IMR-90 (cell line): ENCODE measurements around the gene VAT1L. TPM values are rescaled to one million over a fixed set of nuclear protein-coding genes. Genes with fewer than 3 reads are reported as not detected.

Experiments used
- ATAC-seq: fragments of 200-7000 bp; cut with Tn5 transposase; 2 replicates; pipeline ENCODE4 v1.9.1; 2020; ENCODE audit warnings: low read depth, mild to moderate bottlenecking, moderate library complexity
- BruUV-seq: library from RNA; stranded (reverse); fragments of 400-500 nt; replicated peaks from 2 replicates; lab custom pipeline; 2021; lab: Mats Ljungman, UMichigan
- CTCF ChIA-PET: fragments of 300-600 bp; formaldehyde crosslinking; extraction: SDS; loops from one replicate; lab custom pipeline; 2021; ENCODE audit warnings: antibody characterized with exemption; lab: Yijun Ruan, JAX
- POLR2A ChIA-PET: fragments of 300-600 bp; sonication (Branson Sonifier 250); formaldehyde crosslinking; loops from one replicate; lab custom pipeline; 2022; ENCODE audit warnings: antibody characterized with exemption; ENCODE audit not compliant: unreplicated experiment; lab: Charles Lee
- DNase-seq: peaks from one replicate; pipeline ENCODE4 v3.0.0; 2013
- H2AFZ ChIP-seq: replicated peaks from 2 replicates; pipeline ENCODE3; 2013; ENCODE audit warnings: low read length, mild to moderate bottlenecking; ENCODE audit not compliant: poor library complexity
- H2AK5ac ChIP-seq: 2 replicates; pipeline ENCODE4 v1.6.1; 2013; ENCODE audit warnings: low read depth, low read length, inconsistent platforms
- H2AK9ac ChIP-seq: replicated peaks from 2 replicates; pipeline ENCODE3; 2013; ENCODE audit warnings: mild to moderate bottlenecking, low read depth, low read length, moderate library complexity; ENCODE audit not compliant: poor library complexity
- H2BK120ac ChIP-seq: 2 replicates; pipeline ENCODE4 v1.6.1; 2013; ENCODE audit warnings: low read depth, low read length, inconsistent platforms
- H2BK15ac ChIP-seq: 3 replicates; pipeline ENCODE4 v1.6.1; 2013; ENCODE audit warnings: low read depth, low read length, inconsistent platforms
- H2BK20ac ChIP-seq: 2 replicates; pipeline ENCODE4 v1.6.1; 2013; ENCODE audit warnings: low read depth, mild to moderate bottlenecking, inconsistent platforms, low read length, moderate library complexity
- H2BK5ac ChIP-seq: 2 replicates; pipeline ENCODE4 v1.6.1; 2013; ENCODE audit warnings: mild to moderate bottlenecking, low read depth, low read length, inconsistent platforms; ENCODE audit not compliant: poor library complexity, severe bottlenecking
- H3K14ac ChIP-seq: replicated peaks from 2 replicates; pipeline ENCODE4 v1.6.1; 2013; ENCODE audit warnings: low read depth, low read length, inconsistent platforms
- H3K18ac ChIP-seq: 2 replicates; pipeline ENCODE4 v1.6.1; 2013; ENCODE audit warnings: low read depth, low read length, control low read depth
- H3K23ac ChIP-seq: 2 replicates; pipeline ENCODE4 v1.6.1; 2013; ENCODE audit warnings: low read depth, low read length, inconsistent platforms
- H3K27ac ChIP-seq: 2 replicates; pipeline ENCODE4 v1.5.1; 2013; ENCODE audit warnings: mild to moderate bottlenecking, control low read depth, low read length; ENCODE audit not compliant: insufficient read depth
- H3K27me3 ChIP-seq: 2 replicates; pipeline ENCODE4 v1.6.1; 2013; ENCODE audit warnings: low read length; ENCODE audit not compliant: control insufficient read depth, insufficient read depth
- H3K36me3 ChIP-seq: 2 replicates; pipeline ENCODE4 v1.6.1; 2013; ENCODE audit warnings: low read length, mixed read lengths; ENCODE audit not compliant: control insufficient read depth, insufficient read depth
- H3K4ac ChIP-seq: 2 replicates; pipeline ENCODE4 v1.6.1; 2013; ENCODE audit warnings: low read depth, low read length, inconsistent platforms
- H3K4me1 ChIP-seq: 2 replicates; pipeline ENCODE4 v1.6.1; 2013; ENCODE audit warnings: low read length, mixed read lengths; ENCODE audit not compliant: control insufficient read depth, insufficient read depth
- H3K4me2 ChIP-seq: 2 replicates; pipeline ENCODE4 v1.6.1; 2013; ENCODE audit warnings: low read depth, mild to moderate bottlenecking, control low read depth, low read length, moderate library complexity
- H3K4me3 ChIP-seq: 2 replicates; pipeline ENCODE4 v1.5.1; 2013; ENCODE audit warnings: low read depth, mild to moderate bottlenecking, control low read depth, low read length, moderate library complexity; ENCODE audit not compliant: insufficient read depth
- H3K56ac ChIP-seq: 2 replicates; pipeline ENCODE4 v1.6.1; 2013; ENCODE audit warnings: low read length, inconsistent platforms; ENCODE audit not compliant: insufficient read depth; ENCODE audit errors: extremely low read depth
- H3K79me1 ChIP-seq, 2 experiments: 2 replicates each; pipeline ENCODE4 v1.6.1; 2013; ENCODE audit warnings: low read length in 2 of 2, inconsistent platforms in 1 of 2, low read depth in 1 of 2
- H3K9ac ChIP-seq: 2 replicates; pipeline ENCODE4 v1.6.1; 2013; ENCODE audit warnings: low read depth, low read length, control low read depth
- H3K9me1 ChIP-seq: 2 replicates; pipeline ENCODE4 v1.6.1; 2013; ENCODE audit warnings: low read length, inconsistent platforms; ENCODE audit not compliant: insufficient read depth
- H3K9me3 ChIP-seq: 2 replicates; pipeline ENCODE4 v1.6.1; 2013; ENCODE audit warnings: low read length; ENCODE audit not compliant: control insufficient read depth, insufficient read depth
- H4K20me1 ChIP-seq: 2 replicates; pipeline ENCODE4 v1.6.1; 2013; ENCODE audit warnings: low read length, inconsistent platforms; ENCODE audit not compliant: insufficient read depth
- H4K5ac ChIP-seq: 2 replicates; pipeline ENCODE4 v1.6.1; 2013; ENCODE audit warnings: mild to moderate bottlenecking, low read depth, low read length, control low read depth
- H4K8ac ChIP-seq, 2 experiments: 2 replicates each; pipeline ENCODE4 v1.6.1; 2013; ENCODE audit warnings: low read depth in 2 of 2, low read length in 2 of 2, control low read depth in 1 of 2, inconsistent platforms in 1 of 2
- H4K91ac ChIP-seq: 2 replicates; pipeline ENCODE4 v1.6.1; 2013; ENCODE audit warnings: low read depth, low read length, inconsistent platforms; ENCODE audit not compliant: insufficient read depth
- USF2 ChIP-seq: fragments of 150-350 bp; IDR thresholded peaks from 2 replicates; pipeline ENCODE4 v1.6.1; 2017; ENCODE audit warnings: mild to moderate bottlenecking, antibody characterized with exemption, low read length, low read depth
- WGBS, 2 experiments: methylation state at CpG; one replicate each; pipeline versions ENCODE4 v1.1.5 to v1.1.7; 2013; ENCODE audit warnings: missing lambda C conversion rate in 2 of 2; ENCODE audit not compliant: insufficient read length in 1 of 2; ENCODE audit errors: extremely low coverage in 2 of 2; 5-methylcytosine and 5-hydroxymethylcytosine counted together
- dilution Hi-C: fragments of 300-500 bp; cut with HindIII; formaldehyde crosslinking; loops from one replicate; pipeline ENCODE4 v1.14.3; 2018; ENCODE audit warnings: low sequenced_read_pairs; ENCODE audit not compliant: unreplicated experiment
- in situ Hi-C: fragments of 300-500 bp; cut with MboI; formaldehyde crosslinking; loops from 3 replicates; pipeline ENCODE4 v1.14.3; 2019; ENCODE audit warnings: low sequenced_read_pairs, inconsistent platforms, mixed read lengths
- intact Hi-C: fragments of 100-400 bp; cut with micrococcal nuclease; formaldehyde crosslinking; loops from 2 replicates; pipeline ENCODE4 v1.10.0; 2022
- polyA plus RNA-seq, 3 experiments: library from polyadenylated mRNA; depleted of rRNA; stranded (reverse); fragments of >200 nt; gene quantifications; 2 replicates each; pipeline ENCODE4 v1.2.3, GENCODE V29; 2012; ENCODE audit warnings: low replicate concordance in 1 of 3
- total RNA-seq: library from RNA; depleted of rRNA; stranded (reverse); fragments of >200 nt; gene quantifications from 2 replicates; pipeline ENCODE4 v1.2.3, GENCODE V29; 2012

The VAT1L gene
- total and polyA plus RNA-seq, 2 of the 4 experiments (the other 2 are of a cell fraction): 15.4 to 18.5 TPM

GRCh38 chr16:77748421-77749005, 39.9 kb upstream of the VAT1L start:
- no peak overlapping the region for H4K8ac ChIP-seq
- H3K4ac ChIP-seq: no peak overlapping the region
- H2BK5ac ChIP-seq: no peak overlapping the region
- ChIA-PET CTCF (no interaction called here), POLR2A (no interaction called here)
- H3K9me3 ChIP-seq: no peaks in the 10 kb centered on the region
- no peak overlapping the region for H3K4me2 ChIP-seq
- no peak overlapping the region for H2BK15ac ChIP-seq
- no peaks in the 10 kb centered on the region for H3K9me1 ChIP-seq
- TF ChIP-seq USF2: no peak
- no peaks in the 10 kb centered on the region for H3K79me1 ChIP-seq
- H3K18ac ChIP-seq: no peak overlapping the region
- H2AFZ ChIP-seq: no peak overlapping the region
- no peak overlapping the region for H3K27ac ChIP-seq
- H3K9ac ChIP-seq: no peak overlapping the region
- H2AK5ac ChIP-seq: no peak overlapping the region
- peaks cover 4% of the 10 kb centered on the region for H3K4me1 ChIP-seq
- no peak overlapping the region for H2AK9ac ChIP-seq
- H4K91ac ChIP-seq: no peak overlapping the region
- no peak overlapping the region for H3K23ac ChIP-seq
- H2BK20ac ChIP-seq: no peak overlapping the region
- no peak overlapping the region for H3K4me3 ChIP-seq
- in situ Hi-C loops: no loop called here
- dilution Hi-C loops: no loop called here
- H4K5ac ChIP-seq: no peak overlapping the region
- WGBS, 2 experiments: 100% methylated on average over 1 of the region's 7 CpGs
- no peaks in the 10 kb centered on the region for H4K20me1 ChIP-seq
- no peaks in the 10 kb centered on the region for H3K36me3 ChIP-seq
- peaks cover 15% of the 10 kb centered on the region for H3K27me3 ChIP-seq
- DNase-seq (no peak), ATAC-seq (no peak)
- no peak overlapping the region for H3K14ac ChIP-seq
- H3K56ac ChIP-seq: no peak overlapping the region
- intact Hi-C loops: no loop called here
- no peak overlapping the region for H2BK120ac ChIP-seq
- no TSS peak for BruUV-seq
